Stimulated activated CD4-positive, alpha-beta T cell treated with anti-CD3 and anti-CD28 coated beads, Interleukin-1b, Interleukin-23, amount 100 ng/mL, for 24 hours (primary cell): ENCODE data around the gene BAG3.
"Not testable (repeated sequence)": the region's sequence is repeated elsewhere in the genome, so short reads cannot be mapped to it uniquely, and the experiment has no call there.

Source experiments
- DNase-seq, 4 experiments: peaks; one replicate each; pipeline ENCODE4 v3.0.0-alpha.2; 2020; ENCODE audit warnings: low read depth in 4 of 4, low spot score in 1 of 4

BAG3 gene

GRCh38 chr10:119689016-119689580 lies 37.9 kb downstream of the BAG3 start:
- DNase-seq: no peak

GRCh38 chr10:119691726-119692125 lies 40.5 kb downstream of the BAG3 start:
- no peak for DNase-seq

GRCh38 chr10:119693262-119693957 lies 42.2 kb downstream of the BAG3 start:
- no peak for DNase-seq

- DNase-seq: no peak
Observed at GRCh38 chr10:119694608-119695007, 43.4 kb downstream of the BAG3 start.

GRCh38 chr10:119700321-119700954 lies 49.3 kb downstream of the BAG3 start:
- no peak for DNase-seq

- DNase-seq: no peak
Observed at GRCh38 chr10:119701861-119702260, 50.7 kb downstream of the BAG3 start.

- DNase-seq: no peak
Observed at GRCh38 chr10:119702583-119702982, 51.4 kb downstream of the BAG3 start.

GRCh38 chr10:119703903-119704508 lies 52.8 kb downstream of the BAG3 start:
- no peak for DNase-seq

- no peak for DNase-seq
Observed at GRCh38 chr10:119705434-119705831, 54.3 kb downstream of the BAG3 start.

GRCh38 chr10:119706521-119707278 lies 55.5 kb downstream of the BAG3 start:
- DNase-seq: no peak

- DNase-seq: peak in 3 of 4 experiments; percentile 42 to 52 (median 50)
Observed at GRCh38 chr10:119707331-119707730, 56.2 kb downstream of the BAG3 start.

GRCh38 chr10:119710935-119711334 lies 59.8 kb downstream of the BAG3 start:
- not testable (repeated sequence) for DNase-seq

- no peak for DNase-seq
Observed at GRCh38 chr10:119713744-119714483, 62.7 kb downstream of the BAG3 start.

GRCh38 chr10:119714484-119714816 lies 63.3 kb downstream of the BAG3 start:
- DNase-seq: no peak

- no peak for DNase-seq
Observed at GRCh38 chr10:119715628-119716505, 64.7 kb downstream of the BAG3 start.

GRCh38 chr10:119723161-119723560 lies 72.0 kb downstream of the BAG3 start:
- no peak for DNase-seq

- no peak for DNase-seq
Observed at GRCh38 chr10:119723624-119724023, 72.4 kb downstream of the BAG3 start.

GRCh38 chr10:119724593-119725516 lies 73.7 kb downstream of the BAG3 start:
- DNase-seq: no peak

- no peak for DNase-seq
Observed at GRCh38 chr10:119725517-119725827, 74.3 kb downstream of the BAG3 start.
